Kidney (tissue), 14 donors: ENCODE results near the gene HOXA3. TPM values are rescaled to one million over a fixed set of nuclear protein-coding genes. Genes with fewer than 3 reads are reported as not detected.

ENCODE experiments used
- DNase-seq, 5 donors: peaks; one replicate each; pipeline ENCODE4 v3.0.0-alpha.2; 2013 to 2020
- FAIRE-seq: peaks from 2 replicates; lab custom pipeline; 2012; peaks lifted over from hg19 to GRCh38; lab: Jason Lieb, UNC
- H3K27ac ChIP-seq, 2 donors: one replicate each; pipeline ENCODE4 v1.7.0; 2013; ENCODE audit warnings: low read depth in 2 of 2, low read length in 2 of 2, inconsistent platforms in 1 of 2
- H3K27me3 ChIP-seq: one replicate; pipeline ENCODE4 v1.7.1; 2013; ENCODE audit warnings: low read length, inconsistent platforms; ENCODE audit not compliant: control insufficient read depth, insufficient read depth
- H3K36me3 ChIP-seq, 3 donors: one replicate each; pipeline versions ENCODE4 v1.7.0 to v1.7.1; 2013; ENCODE audit warnings: low read length in 3 of 3, control low read depth in 1 of 3, inconsistent platforms in 1 of 3; ENCODE audit not compliant: insufficient read depth in 3 of 3, control insufficient read depth in 2 of 3
- H3K4me1 ChIP-seq, 3 donors: one replicate each; pipeline versions ENCODE4 v1.7.0 to v1.7.1; 2013; ENCODE audit warnings: low read length in 3 of 3, inconsistent platforms in 1 of 3, low read depth in 1 of 3; ENCODE audit not compliant: control insufficient read depth in 2 of 3, insufficient read depth in 2 of 3
- H3K4me3 ChIP-seq, 3 donors: one replicate each; pipeline versions ENCODE4 v1.7.0 to v1.8.1; 2013; ENCODE audit warnings: low read length in 3 of 3, control low read depth in 1 of 3, inconsistent platforms in 1 of 3
- H3K9ac ChIP-seq, 3 donors: one replicate each; pipeline versions ENCODE4 v1.7.0 to v1.7.1; 2013; ENCODE audit warnings: low read length in 3 of 3, control low read depth in 1 of 3, inconsistent platforms in 1 of 3
- H3K9me3 ChIP-seq, 3 donors: one replicate each; pipeline versions ENCODE4 v1.7.0 to v1.7.1; 2013; ENCODE audit warnings: low read length in 3 of 3, control low read depth in 1 of 3, inconsistent platforms in 1 of 3; ENCODE audit not compliant: control insufficient read depth in 2 of 3, insufficient read depth in 1 of 3
- intact Hi-C: fragments of 100-400 bp; cut with DNase I; formaldehyde crosslinking; loops from one replicate; pipeline ENCODE4 v1.11.1; 2022
- polyA plus RNA-seq: library from polyadenylated mRNA; stranded (reverse); fragments of 350-450 nt; fragmentation: Illumina TruSeq; extraction: RNeasy Lipid Tissue Mini Kit (QIAGEN cat#74804); gene quantifications from one replicate; pipeline ENCODE4 v1.2.3, GENCODE V29; 2014; ENCODE audit warnings: low read depth, low replicate concordance; ENCODE audit not compliant: insufficient read depth
- total RNA-seq: library from RNA; stranded (reverse); fragmentation: NEBNext Ultra II Directional; extraction: Animal tissue kit (Norgen Biotek cat#: 25700); gene quantifications from one replicate; pipeline ENCODE4 v1.2.1, GENCODE V29; 2021
- TF ChIP-seq, protein P1 (sequence below): IDR thresholded peaks from 3 replicates; pipeline ENCODE4 v1.5.1; 2012; ENCODE audit warnings: mild to moderate bottlenecking, moderate library complexity, borderline replicate concordance; ENCODE audit not compliant: insufficient read depth; ENCODE audit errors: extremely low read depth
- donor health status: control.
- donor health status: control.
- donor health status: control.
- donor health status: control.
- donor health status: control.
- donor health status: DM: yes; HTN: yes; CAD: no.
- donor health status: Normal renal cell carcinoma (clear cell type).

Gene HOXA3
- total and polyA plus RNA-seq, 2 donors from 2014 or later = 6.3 to 21.2 TPM

DNA sequence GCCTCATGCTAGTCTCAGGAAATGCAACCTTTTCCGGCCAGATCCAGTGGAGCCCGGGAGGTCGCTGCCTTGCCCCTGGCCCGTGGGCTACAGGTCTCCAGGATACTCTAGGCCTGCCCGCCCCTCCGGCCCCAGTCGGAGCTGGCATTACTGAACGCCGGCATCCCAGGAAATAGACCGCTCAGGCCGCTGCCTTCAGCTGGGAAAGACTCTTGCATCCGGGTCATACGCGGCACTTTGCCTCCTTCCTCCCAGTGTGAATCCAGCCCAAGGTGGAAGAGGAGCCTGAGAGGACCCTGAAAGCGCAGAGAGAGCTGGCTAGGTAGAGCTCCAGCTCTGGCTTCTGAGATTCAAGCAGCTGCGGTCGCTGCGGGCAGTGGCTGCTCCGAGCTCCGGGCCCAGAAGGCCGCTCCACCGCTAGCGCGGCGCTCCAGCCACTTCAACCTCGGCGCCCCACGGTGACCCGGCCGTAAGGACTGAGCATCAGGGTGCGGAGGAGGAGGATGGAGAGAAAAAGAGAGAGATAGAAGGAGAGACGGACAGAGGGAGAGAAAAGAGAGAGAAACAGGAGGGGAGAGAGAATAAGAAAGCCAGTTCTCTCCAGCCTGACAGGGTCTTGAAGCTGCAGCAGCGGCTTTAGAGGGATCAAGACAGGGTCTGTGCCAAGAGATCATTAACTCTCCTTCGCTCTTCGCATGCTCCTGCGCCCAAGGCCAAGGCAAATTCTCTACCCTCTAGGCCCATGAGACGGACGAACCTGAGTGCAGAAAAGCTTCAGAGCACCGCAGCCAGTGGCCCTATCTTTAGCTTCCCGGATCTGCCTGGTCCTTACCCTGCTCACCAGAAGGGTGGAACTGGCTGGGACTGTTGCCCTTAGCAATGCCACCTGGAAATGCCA is 23.5 kb upstream of the HOXA3 start:
- Histone ChIP-seq H3K4me1 (peaks cover 0 to 4% (median 0%) of the 10 kb centered on the region in 3 donors), H3K36me3 (no peaks in the 10 kb centered on the region), H3K27me3 (no peaks in the 10 kb centered on the region), H3K4me3 (peak overlapping the region; percentile 7 to 86 (median 67)), H3K9ac (peak overlapping the region; percentile 38 to 56 (median 55)), H3K9me3 (no peaks in the 10 kb centered on the region), H3K27ac (peak overlapping the region; percentile 78 to 82)
- intact Hi-C loops = loop anchor here (10.0 kb wide), 1 partner anchor 1321 kb away; no protein-coding TSS in a partner anchor
- FAIRE-seq (no peak), DNase-seq (peak in 4 of 5 donors; percentile 45 to 76 (median 54))
- TF ChIP-seq, protein P1, sequence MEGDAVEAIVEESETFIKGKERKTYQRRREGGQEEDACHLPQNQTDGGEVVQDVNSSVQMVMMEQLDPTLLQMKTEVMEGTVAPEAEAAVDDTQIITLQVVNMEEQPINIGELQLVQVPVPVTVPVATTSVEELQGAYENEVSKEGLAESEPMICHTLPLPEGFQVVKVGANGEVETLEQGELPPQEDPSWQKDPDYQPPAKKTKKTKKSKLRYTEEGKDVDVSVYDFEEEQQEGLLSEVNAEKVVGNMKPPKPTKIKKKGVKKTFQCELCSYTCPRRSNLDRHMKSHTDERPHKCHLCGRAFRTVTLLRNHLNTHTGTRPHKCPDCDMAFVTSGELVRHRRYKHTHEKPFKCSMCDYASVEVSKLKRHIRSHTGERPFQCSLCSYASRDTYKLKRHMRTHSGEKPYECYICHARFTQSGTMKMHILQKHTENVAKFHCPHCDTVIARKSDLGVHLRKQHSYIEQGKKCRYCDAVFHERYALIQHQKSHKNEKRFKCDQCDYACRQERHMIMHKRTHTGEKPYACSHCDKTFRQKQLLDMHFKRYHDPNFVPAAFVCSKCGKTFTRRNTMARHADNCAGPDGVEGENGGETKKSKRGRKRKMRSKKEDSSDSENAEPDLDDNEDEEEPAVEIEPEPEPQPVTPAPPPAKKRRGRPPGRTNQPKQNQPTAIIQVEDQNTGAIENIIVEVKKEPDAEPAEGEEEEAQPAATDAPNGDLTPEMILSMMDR = no peak

DNA sequence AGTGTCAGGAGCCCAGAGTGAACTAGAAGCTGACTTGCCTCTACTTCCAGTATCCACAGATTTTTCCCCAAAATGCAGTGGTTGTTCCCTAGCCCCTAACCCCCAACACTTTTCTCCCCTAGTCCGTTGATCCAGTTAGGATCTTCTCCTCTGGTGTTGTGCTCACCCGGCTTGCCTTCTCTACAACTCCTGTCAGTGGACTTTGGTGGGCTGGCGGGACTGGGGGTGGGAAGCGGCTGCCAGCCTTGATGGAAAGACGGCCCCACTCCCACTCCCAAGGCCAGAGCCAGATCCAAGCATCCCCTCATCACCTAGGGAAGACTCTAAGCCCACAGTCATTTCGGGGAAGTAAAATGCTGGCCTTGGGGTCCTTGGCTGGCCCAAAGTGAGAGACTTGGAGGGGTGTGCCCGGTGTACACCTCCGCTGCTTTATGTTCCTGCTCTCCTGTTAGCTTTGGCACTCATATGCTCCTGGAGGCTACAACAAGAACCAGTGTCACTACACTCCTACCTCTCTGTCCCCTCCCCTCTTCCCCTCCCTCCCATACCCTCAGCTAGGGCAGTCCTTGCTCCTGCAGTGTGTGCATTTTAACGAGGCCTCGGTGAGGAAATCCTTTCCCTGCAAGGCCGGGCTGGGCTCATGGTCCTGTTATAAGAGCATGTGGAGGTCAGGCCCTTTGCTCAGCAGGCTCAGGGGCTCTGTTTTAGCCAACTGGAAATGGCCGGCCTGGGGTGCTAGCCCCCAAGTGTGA is 22.7 kb upstream of the HOXA3 start:
- FAIRE-seq = no peak
- peak; percentile 67 to 93 (median 92) for DNase-seq

DNA sequence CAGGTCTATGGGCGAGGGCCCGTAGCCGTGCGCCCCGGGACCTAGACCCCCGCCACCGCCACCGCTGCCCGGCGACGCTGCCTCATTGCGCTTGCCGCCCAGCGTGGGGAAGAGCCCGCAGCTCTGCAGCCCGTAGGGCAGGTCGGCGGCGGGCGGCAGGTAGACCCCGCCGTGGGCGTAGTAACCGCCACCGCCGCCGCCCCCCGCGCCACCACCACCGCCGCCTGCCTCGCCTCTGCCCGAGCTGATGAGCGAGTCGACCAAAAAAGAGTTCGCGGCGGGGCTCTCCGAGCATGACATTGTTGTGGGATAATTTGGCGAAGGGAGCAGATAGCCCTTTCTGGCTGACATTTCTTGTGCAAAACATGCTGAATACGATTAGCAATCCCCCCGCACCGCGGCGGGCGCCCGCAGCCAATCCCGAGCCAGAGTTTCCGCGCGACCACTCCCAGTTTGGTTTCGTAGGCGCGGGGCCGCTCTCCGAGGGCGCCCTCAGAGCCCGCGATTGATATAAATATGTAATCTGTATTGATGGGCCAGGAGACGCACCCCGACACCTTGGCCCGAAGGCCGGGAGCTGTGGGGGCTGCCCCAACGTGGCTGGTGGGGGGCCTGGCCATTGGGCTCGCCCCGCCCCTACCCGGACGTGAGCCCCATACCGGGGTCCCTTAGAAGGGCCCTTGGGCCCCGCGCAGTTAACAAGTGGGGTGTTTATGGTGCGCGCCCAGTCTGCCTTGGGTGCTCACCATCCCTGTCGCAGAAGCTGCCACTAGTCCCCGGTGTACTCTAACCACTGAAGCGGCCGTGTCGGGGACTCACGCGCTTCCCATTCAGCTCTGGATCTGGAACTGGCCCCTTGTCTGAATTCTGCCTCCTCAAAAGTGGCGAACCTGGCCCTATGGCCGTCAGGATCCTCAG is 21.8 kb upstream of the HOXA3 start, which contains the start of gene HOXA10:
Gene HOXA10, minus strand, starts transcription at position 365 of the 918 bp plus-strand sequence. Its CDS starts 14 bp downstream, at position 351.
- DNase-seq (peak; percentile 91 to 95 (median 93)), FAIRE-seq (no peak)
- H3K27ac ChIP-seq = peak within 1 kb of the TSS; percentile 84 to 90
- intact Hi-C loops = loop anchor here (10.0 kb wide), 1 partner anchor 1319 kb away; no protein-coding TSS in a partner anchor
- peak within 1 kb of the TSS; percentile 62 to 86 (median 86) for H3K4me3 ChIP-seq
- H3K9me3 ChIP-seq = no peaks in the 10 kb centered on the region
- no peaks in the 10 kb centered on the region for H3K27me3 ChIP-seq
- TF ChIP-seq, protein P1 = no peak
- H3K9ac ChIP-seq = peak within 1 kb of the TSS; percentile 48 to 95 (median 72)
- no peaks in the 10 kb centered on the region for H3K36me3 ChIP-seq
- no peaks in the 10 kb centered on the region for H3K4me1 ChIP-seq

More for the DNA sequence above, 22.7 kb upstream of the HOXA3 start:
- Histone ChIP-seq H3K27ac (peak overlapping the region; percentile 84 to 90), H3K4me3 (peak overlapping the region; percentile 7 to 86 (median 86)), H3K4me1 (peaks cover 0 to 4% (median 0%) of the 10 kb centered on the region in 3 donors), H3K9ac (peak overlapping the region; percentile 10 to 56 (median 47)), H3K9me3 (no peaks in the 10 kb centered on the region), H3K36me3 (no peaks in the 10 kb centered on the region), H3K27me3 (no peaks in the 10 kb centered on the region)
- intact Hi-C loops = loop anchor here (10.0 kb wide), 1 partner anchor 1320 kb away; no protein-coding TSS in a partner anchor
- TF ChIP-seq, protein P1 = no peak
